UCSD-AML1 (cell line): Measurements from ENCODE around the gene KDELR1.

Experiments
- DNase-seq: peaks from one replicate; lab custom pipeline; 2025; ENCODE audit not compliant: unreplicated experiment; lab: John Stamatoyannopoulos, UW

KDELR1 gene

DNA sequence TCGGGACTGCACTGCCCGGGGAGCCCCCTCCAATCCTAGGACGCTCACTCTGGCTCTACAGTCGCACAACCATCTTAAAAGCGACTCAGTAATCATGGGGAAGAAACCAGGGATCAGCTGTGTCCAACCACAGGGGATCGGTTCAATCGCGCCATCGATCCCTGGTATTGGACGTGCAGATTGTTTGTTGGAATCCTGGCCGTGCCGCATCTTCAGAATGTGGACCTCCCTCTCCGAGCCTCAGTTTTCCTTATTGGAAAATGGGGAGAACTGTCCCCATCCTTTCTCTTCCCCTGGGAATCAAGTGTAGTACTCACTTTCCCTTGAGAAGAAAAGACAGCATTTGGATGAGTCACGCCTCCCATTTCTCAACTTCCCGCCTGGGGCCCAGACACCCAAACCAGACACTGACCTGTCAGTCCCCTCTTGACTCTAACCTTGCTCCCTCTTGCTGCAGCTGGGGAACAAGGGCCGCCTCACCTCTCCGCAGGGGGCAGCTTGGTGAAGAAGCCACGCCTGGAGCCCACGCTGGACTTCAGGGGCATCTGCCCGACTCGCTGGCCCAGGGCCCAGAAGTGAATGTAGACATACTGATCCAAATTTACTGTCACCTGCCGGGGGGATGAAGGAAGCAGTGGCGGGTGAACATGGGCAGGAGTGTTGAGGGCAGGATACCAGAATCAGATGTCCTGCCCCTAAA is 48.4 kb downstream of the KDELR1 start:
- no peak for DNase-seq

DNA sequence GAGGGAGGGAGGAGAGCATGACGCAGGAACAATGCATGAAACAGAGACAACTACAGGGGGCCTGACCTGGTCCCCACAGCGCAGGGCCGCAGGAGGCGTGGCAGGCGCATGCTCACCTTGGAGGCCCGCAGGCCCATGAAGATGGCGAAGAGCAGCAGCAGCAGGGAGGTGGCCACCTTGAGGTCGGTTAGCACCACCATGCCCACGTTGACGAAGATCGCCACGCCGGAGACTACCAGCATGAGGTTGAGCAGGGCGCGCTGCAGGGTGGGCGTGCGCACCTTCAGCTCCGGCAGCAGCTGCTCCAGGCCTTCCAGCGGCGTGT is 49.0 kb downstream of the KDELR1 start:
- DNase-seq: no peak

DNA sequence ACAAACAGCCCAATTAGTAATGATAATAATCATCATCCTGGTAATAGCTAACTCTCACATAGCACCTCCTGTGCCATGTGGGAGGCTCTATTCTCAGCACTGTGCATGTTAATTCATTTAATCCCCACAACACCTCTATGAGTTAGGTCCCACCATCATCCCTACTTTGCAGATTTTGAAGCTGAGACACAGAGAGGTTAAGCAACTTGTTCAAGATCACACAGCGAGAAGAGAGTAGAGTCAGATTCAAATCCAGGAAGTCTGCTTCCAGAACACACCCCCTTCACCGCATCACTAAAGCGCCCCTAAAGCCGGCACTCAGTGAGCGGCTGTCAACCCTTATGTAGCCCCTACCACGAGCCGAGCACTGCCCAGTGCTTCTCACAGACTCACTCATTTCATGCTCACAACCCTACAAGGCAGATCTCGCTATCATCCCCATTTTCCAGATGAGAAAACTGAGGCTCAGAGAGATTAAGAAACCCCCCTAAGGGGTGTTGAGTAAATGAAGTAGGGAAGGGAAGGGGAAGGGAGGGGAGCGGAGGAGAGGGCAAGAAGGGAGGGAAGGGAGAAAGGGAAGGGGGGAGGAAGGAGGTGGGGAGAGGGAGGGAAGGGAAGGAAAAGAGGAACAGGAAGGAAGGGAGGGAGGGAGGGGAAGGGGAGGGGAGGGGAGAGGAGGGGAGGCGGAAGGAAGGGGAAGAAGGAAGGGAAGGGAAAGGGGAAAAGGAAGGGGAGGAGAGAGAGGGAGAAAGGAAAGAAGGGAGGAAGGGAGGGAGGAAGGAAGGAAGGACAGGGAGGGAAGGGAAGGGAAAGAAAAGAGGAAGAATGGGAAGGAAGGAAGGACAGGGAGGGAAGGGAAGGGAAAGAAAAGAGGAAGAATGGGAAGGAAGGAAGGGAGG is 49.6 kb downstream of the KDELR1 start:
- DNase-seq: no peak

DNA sequence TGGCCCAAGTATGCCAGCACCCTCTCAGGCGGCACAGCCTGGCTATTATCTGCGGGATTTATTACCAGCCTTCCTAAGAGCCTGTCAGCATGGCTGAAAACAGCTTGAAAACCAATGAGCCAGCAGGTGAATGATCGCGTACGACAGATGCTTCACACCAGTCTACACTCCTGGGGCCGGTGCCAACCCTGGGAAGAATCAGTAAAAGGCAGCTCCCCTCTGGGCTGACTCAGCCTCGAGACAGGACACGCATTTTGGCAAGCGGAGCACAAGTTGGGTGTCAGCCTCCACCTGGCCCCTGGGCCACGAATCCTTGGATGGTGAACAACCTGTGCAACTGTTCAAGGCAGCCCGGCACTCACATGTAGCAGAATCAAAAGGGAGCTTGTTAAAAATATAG is 50.4 kb downstream of the KDELR1 start:
- DNase-seq: no peak

DNA sequence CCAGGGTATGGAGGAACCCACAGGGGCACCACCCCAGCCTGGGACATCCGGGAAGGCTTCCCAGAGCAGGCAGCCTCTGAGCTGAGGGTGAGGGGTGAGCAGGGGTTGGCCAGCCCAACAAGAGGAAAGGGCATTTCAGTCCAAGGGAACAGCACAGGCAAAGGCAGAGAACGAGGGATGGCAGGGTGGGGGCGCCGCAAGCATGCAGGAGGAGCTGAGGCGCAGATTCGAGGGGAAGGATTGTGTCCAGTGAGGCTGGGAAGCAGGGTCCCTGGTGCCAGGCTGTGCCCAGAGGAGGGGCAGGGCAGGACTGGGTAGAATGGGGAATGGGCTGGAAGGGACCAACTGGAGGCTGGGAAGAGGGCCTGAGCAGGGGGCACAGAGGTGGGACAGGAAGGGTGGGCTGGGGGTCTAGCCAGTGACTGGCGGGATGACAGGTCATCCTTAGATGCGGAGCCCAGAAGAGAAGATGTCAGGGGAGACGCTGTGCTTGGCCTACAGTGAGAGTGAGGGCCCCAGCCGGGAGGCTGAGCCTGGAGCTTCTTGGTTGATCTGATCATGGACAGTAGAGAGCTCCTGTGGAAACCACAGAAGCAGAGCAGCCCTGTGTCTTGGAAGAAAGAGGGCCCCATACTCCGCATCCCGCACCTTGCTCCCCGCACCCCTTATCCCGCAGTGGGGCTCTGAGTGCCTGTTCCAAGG is 52.4 kb downstream of the KDELR1 start:
- DNase-seq: no peak

- DNase-seq: no peak
Observed at GRCh38 chr19:48338253-48338755, 53.0 kb downstream of the KDELR1 start.

DNA sequence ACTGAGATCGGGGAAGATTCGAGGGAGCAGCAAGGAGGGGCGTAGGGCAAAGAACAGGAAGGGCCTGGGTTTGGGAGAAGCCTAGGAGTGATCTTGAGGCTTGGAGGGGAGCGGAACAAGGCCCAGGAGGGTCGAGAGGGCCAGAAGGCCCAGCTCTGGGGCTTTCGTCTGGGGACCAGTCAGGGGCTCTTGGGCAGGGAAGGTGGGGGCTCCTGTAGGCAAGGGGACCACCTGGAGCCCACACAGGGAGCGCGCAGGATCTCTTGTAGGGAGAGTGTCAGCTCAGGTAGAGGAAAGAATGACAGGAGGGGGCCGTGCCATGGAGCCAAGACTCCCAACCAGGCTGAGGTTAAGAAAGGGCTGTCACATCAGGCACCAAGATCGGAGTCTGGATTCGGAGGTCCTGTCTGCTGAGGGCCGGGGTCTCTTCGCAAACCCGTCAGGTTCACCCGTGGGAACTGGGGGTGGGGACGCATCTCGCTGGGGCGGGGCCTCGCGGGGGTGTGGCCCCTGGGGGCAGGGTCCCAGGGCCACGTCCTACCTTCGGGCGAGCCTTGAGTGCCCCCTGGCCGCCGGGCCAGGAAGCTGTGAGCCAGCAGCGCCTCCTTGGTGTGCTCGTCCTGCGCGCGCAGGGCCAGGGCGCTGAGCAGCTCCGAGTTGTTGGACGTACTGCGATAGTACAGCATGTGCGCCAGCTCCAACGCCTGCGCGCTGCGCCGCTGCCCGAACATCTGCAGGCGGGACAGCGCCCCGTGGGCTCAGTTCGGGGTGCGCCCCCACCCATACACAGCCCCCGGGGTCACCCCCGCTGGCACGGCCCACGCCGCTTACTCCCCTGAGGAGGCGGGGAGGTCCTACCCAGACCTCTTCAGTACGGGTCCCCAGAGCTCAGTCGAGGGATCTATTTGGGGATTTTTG is 57.6 kb downstream of the KDELR1 start:
- peak; percentile 96 for DNase-seq

- DNase-seq: peak; percentile 71
Observed at GRCh38 chr19:48332662-48333466, 58.5 kb downstream of the KDELR1 start.
